Stomach (tissue), 4 donors: Measurements from ENCODE around the gene SMARCB1.

Source experiments
- POLR2A ChIP-seq, 4 donors: fragments of 450-650 bp; IDR thresholded peaks; one replicate each; pipeline ENCODE4 v1.6.1; 2016; ENCODE audit warnings: antibody characterized with exemption in 4 of 4, control low read depth in 2 of 4, mild to moderate bottlenecking in 1 of 4, moderate library complexity in 1 of 4
- POLR2AphosphoS5 ChIP-seq, 3 donors: sonication (generic); formaldehyde crosslinking; IDR thresholded peaks; one replicate each; pipeline ENCODE4 v1.6.1; 2016; ENCODE audit warnings: antibody characterized with exemption in 3 of 3
- TF ChIP-seq, protein P1 (sequence below), 7 experiments: fragments of 450-650 bp in 4 of 7; fragments of 200-600 bp in 3 of 7; sonication (generic) in 3 of 7; IDR thresholded peaks; one replicate each; pipeline ENCODE4 v1.5.1; 2016 to 2019; ENCODE audit warnings: antibody characterized with exemption in 7 of 7, control low read depth in 2 of 7, mild to moderate bottlenecking in 1 of 7

DNA sequence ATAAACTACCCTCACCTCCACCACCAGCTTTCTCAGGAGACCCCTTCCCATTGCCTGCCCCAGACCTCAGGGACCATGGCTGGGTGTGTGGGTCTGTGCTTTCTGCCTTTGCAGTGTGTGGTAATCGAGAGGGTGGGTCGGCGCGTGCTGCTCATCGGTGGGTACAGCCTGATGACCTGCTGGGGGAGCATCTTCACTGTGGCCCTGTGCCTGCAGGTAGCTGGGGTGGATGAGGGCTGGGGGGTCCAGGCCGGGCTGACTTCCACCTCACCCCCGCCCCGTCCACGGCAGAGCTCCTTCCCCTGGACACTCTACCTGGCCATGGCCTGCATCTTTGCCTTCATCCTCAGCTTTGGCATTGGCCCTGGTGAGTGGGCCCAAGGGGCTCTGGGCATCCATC is 96.9 kb downstream of the SMARCB1 start:
- TF ChIP-seq POLR2A (IDR thresholded peaks at IDR 0.05) (no peak), POLR2AphosphoS5 (IDR thresholded peaks at IDR 0.05) (no peak)
- TF ChIP-seq, protein P1, sequence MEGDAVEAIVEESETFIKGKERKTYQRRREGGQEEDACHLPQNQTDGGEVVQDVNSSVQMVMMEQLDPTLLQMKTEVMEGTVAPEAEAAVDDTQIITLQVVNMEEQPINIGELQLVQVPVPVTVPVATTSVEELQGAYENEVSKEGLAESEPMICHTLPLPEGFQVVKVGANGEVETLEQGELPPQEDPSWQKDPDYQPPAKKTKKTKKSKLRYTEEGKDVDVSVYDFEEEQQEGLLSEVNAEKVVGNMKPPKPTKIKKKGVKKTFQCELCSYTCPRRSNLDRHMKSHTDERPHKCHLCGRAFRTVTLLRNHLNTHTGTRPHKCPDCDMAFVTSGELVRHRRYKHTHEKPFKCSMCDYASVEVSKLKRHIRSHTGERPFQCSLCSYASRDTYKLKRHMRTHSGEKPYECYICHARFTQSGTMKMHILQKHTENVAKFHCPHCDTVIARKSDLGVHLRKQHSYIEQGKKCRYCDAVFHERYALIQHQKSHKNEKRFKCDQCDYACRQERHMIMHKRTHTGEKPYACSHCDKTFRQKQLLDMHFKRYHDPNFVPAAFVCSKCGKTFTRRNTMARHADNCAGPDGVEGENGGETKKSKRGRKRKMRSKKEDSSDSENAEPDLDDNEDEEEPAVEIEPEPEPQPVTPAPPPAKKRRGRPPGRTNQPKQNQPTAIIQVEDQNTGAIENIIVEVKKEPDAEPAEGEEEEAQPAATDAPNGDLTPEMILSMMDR (IDR thresholded peaks at IDR 0.05), result no peak
